Gastroesophageal sphincter (tissue), 3 donors: ENCODE results near the gene ST3GAL5.

ENCODE experiments used
- EP300 ChIP-seq: sonication (generic); formaldehyde crosslinking; IDR thresholded peaks from one replicate; pipeline ENCODE4 v1.6.1; 2017; ENCODE audit warnings: antibody characterized with exemption, mild to moderate bottlenecking
- POLR2A ChIP-seq, 2 donors: fragments of 450-650 bp; IDR thresholded peaks; one replicate each; pipeline ENCODE4 v1.6.1; 2017; ENCODE audit warnings: antibody characterized with exemption in 2 of 2, mild to moderate bottlenecking in 2 of 2, moderate library complexity in 1 of 2
- POLR2AphosphoS5 ChIP-seq: sonication (generic); formaldehyde crosslinking; IDR thresholded peaks from one replicate; pipeline ENCODE4 v1.6.1; 2017; ENCODE audit warnings: antibody characterized with exemption
- TF ChIP-seq, protein P1 (sequence below), 4 experiments: fragments of 200-600 bp in 2 of 4; fragments of 450-650 bp in 2 of 4; sonication (generic) in 1 of 4; IDR thresholded peaks; one replicate each; pipeline ENCODE4 v1.5.1; 2017 to 2019; ENCODE audit warnings: antibody characterized with exemption in 4 of 4, mild to moderate bottlenecking in 2 of 4, moderate library complexity in 2 of 4

DNA sequence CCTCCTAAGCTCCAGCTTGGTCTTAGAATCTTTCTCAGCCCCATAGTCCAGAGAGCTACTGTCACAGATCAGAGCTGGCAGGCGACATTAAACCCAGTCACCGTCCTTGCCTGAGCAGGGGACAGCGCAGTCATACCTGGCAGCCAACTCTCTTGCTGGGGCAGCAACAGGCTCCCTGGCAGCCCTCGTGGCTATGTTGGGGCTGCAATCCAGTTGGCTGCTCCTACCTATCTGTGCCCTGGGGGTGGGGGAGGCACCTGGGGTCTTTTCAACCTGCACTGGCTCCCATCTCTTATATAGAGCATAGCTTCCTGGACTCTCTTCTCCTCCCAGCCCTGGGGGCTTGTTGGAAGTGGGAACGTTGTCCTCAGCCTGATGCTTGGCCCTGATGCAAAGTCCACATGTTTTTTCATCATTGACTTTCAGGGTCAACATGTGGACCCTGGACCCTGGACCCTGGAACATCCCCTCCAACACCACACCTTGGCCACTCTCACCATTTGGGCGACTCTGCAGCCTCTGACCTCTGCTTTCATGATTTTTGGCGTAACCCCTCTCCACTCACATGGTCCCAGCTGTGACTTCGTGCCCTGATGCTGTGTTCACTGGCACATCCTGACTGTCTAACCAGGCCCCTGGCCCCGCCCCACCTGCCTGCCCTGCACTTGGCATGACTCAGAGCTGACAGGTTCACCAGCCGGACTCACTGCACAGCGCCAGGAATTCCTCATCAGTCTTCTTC, 89.4 kb downstream of the ST3GAL5 start:
- TF ChIP-seq EP300 (no peak), POLR2A (IDR thresholded peaks at IDR 0.05) (no peak), POLR2AphosphoS5 (no peak)
- TF ChIP-seq, protein P1, sequence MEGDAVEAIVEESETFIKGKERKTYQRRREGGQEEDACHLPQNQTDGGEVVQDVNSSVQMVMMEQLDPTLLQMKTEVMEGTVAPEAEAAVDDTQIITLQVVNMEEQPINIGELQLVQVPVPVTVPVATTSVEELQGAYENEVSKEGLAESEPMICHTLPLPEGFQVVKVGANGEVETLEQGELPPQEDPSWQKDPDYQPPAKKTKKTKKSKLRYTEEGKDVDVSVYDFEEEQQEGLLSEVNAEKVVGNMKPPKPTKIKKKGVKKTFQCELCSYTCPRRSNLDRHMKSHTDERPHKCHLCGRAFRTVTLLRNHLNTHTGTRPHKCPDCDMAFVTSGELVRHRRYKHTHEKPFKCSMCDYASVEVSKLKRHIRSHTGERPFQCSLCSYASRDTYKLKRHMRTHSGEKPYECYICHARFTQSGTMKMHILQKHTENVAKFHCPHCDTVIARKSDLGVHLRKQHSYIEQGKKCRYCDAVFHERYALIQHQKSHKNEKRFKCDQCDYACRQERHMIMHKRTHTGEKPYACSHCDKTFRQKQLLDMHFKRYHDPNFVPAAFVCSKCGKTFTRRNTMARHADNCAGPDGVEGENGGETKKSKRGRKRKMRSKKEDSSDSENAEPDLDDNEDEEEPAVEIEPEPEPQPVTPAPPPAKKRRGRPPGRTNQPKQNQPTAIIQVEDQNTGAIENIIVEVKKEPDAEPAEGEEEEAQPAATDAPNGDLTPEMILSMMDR (IDR thresholded peaks at IDR 0.05), result no peak
